Measurements from ENCODE around the gene SLC6A12. TPM values are rescaled to one million over a fixed set of nuclear protein-coding genes. Genes with fewer than 3 reads are reported as not detected.

Gene SLC6A12
- total RNA-seq, 1 experiment from 2014 or later = 0.17 TPM

DNA sequence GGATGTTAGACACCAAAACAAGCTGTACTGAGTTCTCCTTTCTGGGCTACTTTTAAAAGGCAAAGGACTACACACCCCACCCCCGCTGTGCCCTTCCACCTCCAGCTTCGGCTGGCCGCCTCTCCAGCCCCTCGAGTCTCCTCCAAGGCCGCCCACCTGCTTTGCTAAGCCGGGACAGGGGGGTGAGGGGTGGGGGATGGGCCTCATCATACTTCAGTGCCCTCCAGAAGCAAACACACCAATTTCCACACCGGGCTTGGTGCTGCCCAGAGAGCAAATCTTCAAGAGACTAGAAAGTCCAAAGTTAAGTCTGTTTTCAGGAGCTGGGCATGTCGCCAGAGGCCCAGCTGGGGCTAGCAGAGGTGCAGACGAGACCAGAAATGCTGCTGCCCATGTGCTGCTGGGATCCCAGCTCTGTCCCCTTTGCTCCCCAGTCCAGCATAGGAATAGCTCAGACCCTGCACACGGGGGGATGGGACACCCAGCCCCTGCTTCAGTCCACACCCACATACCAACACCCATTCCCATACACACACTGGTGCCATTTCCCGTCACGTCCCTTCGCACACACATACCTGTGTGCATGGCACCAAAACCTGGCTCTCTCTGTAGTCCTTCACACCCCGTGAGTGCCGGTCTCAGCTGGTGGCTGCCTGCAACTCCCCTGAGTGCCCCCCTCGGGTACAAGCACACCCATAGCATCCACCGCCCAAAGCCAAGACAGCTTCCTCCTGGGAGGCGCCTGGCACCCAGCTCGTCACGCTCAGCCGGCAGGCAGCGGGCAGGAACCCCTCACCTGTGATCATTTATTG is 1.0 kb downstream of the SLC6A12 start:
- Histone ChIP-seq H2AFZ (ENCODE audit: low read length) (no peak overlapping the region), H3K56ac (ENCODE audit: insufficient read length, low read depth, low read length) (no peak overlapping the region), H4K91ac (ENCODE audit: insufficient read length, low read depth, low read length) (no peak overlapping the region), H2BK120ac (ENCODE audit: low read depth, low read length, poor library complexity, severe bottlenecking) (no peak overlapping the region), H3K4me2 (ENCODE audit: insufficient read depth, insufficient read length, low read length) (no peak overlapping the region), H3K27ac (ENCODE audit: insufficient read length, low read depth, low read length) (no peak overlapping the region), H3K9ac (ENCODE audit: extremely low read depth, insufficient read length, low read length) (no peak overlapping the region), H4K20me1 (ENCODE audit: control insufficient read depth, insufficient read depth, insufficient read length) (no peaks in the 10 kb centered on the region), H3K79me1 (ENCODE audit: insufficient read depth, low read depth, low read length, poor library complexity, severe bottlenecking) (no peaks in the 10 kb centered on the region), H3K23ac (ENCODE audit: insufficient read length, low read depth, low read length) (no peak overlapping the region), H3K23me2 (ENCODE audit: insufficient read length, low read depth, low read length, poor library complexity, severe bottlenecking) (no peaks in the 10 kb centered on the region), H3K18ac (ENCODE audit: insufficient read length, low read depth, low read length) (no peak overlapping the region), H2BK12ac (ENCODE audit: insufficient read length, low read depth, low read length) (no peak overlapping the region), H3K14ac (ENCODE audit: insufficient read depth, low read length) (0 out of 2 replicates have a peak overlapping the region, but pooled peaks have one; percentile 45), H4K8ac (replicated peaks; ENCODE audit: insufficient read length, low read depth, low read length) (no peak overlapping the region), H2BK5ac (ENCODE audit: insufficient read length, low read length) (no peak overlapping the region), H4K5ac (ENCODE audit: insufficient read length, low read depth, low read length) (no peak overlapping the region), H2BK15ac (ENCODE audit: low read depth, low read length) (no peak overlapping the region), H3K9me3 (ENCODE audit: control insufficient read depth, low read depth, low read length) (no peaks in the 10 kb centered on the region), H3K79me2 (ENCODE audit: insufficient read depth, low read length) (no peaks in the 10 kb centered on the region), H2AK5ac (ENCODE audit: insufficient read length, low read length) (no peak overlapping the region), H3K27me3 (ENCODE audit: insufficient read depth, low read length) (peaks cover 4% of the 10 kb centered on the region; the same call in 1 of the 2 replicates), H3T11ph (ENCODE audit: low read length) (no peak overlapping the region), H3K4me1 (ENCODE audit: insufficient read depth, low read length) (0 out of 2 replicates have a peak, but pooled peaks cover 4% of the 10 kb centered on the region), H3K4ac (ENCODE audit: low read depth, low read length) (no peak overlapping the region), H2BK20ac (ENCODE audit: low read depth, low read length, poor library complexity, severe bottlenecking) (no peak overlapping the region)
- H3K27me3 Mint-ChIP-seq (ENCODE audit: low read depth) = peaks cover 95% of the 10 kb centered on the region
- H3K27ac Mint-ChIP-seq = no peak overlapping the region
- TF ChIP-seq, protein P1, sequence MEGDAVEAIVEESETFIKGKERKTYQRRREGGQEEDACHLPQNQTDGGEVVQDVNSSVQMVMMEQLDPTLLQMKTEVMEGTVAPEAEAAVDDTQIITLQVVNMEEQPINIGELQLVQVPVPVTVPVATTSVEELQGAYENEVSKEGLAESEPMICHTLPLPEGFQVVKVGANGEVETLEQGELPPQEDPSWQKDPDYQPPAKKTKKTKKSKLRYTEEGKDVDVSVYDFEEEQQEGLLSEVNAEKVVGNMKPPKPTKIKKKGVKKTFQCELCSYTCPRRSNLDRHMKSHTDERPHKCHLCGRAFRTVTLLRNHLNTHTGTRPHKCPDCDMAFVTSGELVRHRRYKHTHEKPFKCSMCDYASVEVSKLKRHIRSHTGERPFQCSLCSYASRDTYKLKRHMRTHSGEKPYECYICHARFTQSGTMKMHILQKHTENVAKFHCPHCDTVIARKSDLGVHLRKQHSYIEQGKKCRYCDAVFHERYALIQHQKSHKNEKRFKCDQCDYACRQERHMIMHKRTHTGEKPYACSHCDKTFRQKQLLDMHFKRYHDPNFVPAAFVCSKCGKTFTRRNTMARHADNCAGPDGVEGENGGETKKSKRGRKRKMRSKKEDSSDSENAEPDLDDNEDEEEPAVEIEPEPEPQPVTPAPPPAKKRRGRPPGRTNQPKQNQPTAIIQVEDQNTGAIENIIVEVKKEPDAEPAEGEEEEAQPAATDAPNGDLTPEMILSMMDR (conservative IDR thresholded peaks at IDR 0.05) = no peak
- no peaks in the 10 kb centered on the region for H3K36me3 Mint-ChIP-seq (ENCODE audit: insufficient read depth in 1 of 3, low read depth in 3 of 3)
- no peak overlapping the region; a peak in 1 of 5 replicates for H3K4me3 Mint-ChIP-seq
- DNase-seq = no peak
- no CpG with 5 or more reads among the region's 22 CpGs for WGBS (ENCODE audit: extremely low coverage, insufficient read length, low lambda C conversion rate)
- H3K4me1 Mint-ChIP-seq = peaks cover 29 to 36% of the 10 kb centered on the region in 2 experiments
- no peaks in the 10 kb centered on the region; a peak in 2 of 5 replicates for H3K9me3 Mint-ChIP-seq
